Measurements from ENCODE around the gene PACS2. TPM values are rescaled to one million over a fixed set of nuclear protein-coding genes. Genes with fewer than 3 reads are reported as not detected.
"Not testable (repeated sequence)": the region's sequence is repeated elsewhere in the genome, so short reads cannot be mapped to it uniquely, and the experiment has no call there.

Gene PACS2
- total RNA-seq, 2 donors from 2014 or later: 117 to 121 TPM

DNA sequence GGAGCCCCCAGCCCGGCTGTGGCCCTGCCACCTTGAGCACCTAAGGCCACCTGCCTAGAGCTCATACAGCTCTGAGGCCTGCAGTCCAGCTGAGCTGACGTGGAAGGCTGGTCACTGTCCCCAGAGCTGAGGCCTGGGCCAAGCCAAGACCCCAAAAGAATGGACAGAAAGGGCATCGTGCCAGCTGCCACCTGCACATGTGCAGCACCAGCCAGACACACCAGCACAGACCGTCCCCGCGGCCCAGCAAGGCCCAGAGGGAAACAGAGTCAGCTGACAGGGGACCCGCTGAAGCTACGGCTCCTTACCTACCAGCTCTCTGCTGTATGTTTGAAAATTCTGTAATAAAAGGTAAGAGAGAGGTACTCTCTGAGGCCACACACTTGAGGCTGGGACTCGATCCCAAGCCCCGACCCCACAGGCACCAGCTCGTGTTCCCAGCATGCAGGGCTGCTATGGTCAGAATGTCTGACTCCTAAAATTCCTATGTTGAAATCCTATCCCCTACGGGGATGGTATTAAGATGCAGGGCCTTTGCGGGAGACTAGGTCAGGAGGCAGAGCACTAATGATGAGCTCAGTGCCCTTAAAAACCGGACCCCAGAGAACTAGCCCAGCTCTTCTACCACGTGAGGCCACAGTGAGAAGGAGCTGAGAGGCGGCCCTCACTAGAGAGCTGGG lies 39.1 kb upstream of the PACS2 start:
- Histone ChIP-seq H3K4me1 (ENCODE audit: control insufficient read depth, insufficient read depth, low read length) (no peaks in the 10 kb centered on the region), H3K27me3 (ENCODE audit: control insufficient read depth, insufficient read depth, low read length, poor library complexity, severe bottlenecking) (no peaks in the 10 kb centered on the region), H3K4me3 (ENCODE audit: low read length) (no peak overlapping the region), H3K9ac (ENCODE audit: extremely low read depth, low read length, poor library complexity, severe bottlenecking) (no peak overlapping the region), H3K9me3 (ENCODE audit: control insufficient read depth, low read length) (no peaks in the 10 kb centered on the region), H3K27ac (ENCODE audit: low read depth, low read length) (no peak overlapping the region), H3K36me3 (ENCODE audit: control insufficient read depth, insufficient read depth, low read length) (no peaks in the 10 kb centered on the region)
- DNase-seq: no peak
- Mint-ChIP-seq H3K4me1 (no peaks in the 10 kb centered on the region), H3K9me3 (no peaks in the 10 kb centered on the region), H3K4me3 (no peak overlapping the region), H3K27ac (peak overlapping the region; percentile 14), H3K36me3 (ENCODE audit: low read depth) (peaks cover 2% of the 10 kb centered on the region), H3K27me3 (ENCODE audit: insufficient read depth) (no peaks in the 10 kb centered on the region)
- WGBS, 2 experiments (ENCODE audit: insufficient coverage in 1 of 2, insufficient read length in 1 of 2): 89 to 100% methylated on average over 9 to 15 of the region's 16 CpGs
- TF ChIP-seq, protein P1, sequence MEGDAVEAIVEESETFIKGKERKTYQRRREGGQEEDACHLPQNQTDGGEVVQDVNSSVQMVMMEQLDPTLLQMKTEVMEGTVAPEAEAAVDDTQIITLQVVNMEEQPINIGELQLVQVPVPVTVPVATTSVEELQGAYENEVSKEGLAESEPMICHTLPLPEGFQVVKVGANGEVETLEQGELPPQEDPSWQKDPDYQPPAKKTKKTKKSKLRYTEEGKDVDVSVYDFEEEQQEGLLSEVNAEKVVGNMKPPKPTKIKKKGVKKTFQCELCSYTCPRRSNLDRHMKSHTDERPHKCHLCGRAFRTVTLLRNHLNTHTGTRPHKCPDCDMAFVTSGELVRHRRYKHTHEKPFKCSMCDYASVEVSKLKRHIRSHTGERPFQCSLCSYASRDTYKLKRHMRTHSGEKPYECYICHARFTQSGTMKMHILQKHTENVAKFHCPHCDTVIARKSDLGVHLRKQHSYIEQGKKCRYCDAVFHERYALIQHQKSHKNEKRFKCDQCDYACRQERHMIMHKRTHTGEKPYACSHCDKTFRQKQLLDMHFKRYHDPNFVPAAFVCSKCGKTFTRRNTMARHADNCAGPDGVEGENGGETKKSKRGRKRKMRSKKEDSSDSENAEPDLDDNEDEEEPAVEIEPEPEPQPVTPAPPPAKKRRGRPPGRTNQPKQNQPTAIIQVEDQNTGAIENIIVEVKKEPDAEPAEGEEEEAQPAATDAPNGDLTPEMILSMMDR (conservative IDR thresholded peaks at IDR 0.05): no peak

DNA sequence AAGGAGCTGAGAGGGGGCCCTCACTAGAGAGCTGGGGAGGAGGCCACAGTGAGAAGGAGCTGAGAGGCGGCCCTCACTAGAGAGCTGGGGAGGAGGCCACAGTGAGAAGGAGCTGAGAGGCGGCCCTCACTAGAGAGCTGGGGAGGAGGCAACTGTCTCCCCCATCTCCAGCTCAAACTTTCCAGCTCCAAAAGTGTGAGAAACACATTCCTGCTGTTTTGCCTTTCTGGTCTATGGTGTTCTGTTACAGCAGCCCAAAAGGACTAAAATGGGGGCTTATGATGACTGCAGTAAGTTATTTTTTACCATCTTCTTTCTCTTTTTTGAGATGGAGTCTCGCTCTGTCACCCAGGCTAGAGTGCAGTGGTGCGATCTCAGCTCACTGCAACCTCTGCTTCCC lies 37.1 kb upstream of the PACS2 start:
- H3K27me3 Mint-ChIP-seq (ENCODE audit: insufficient read depth); H3K27ac Mint-ChIP-seq; H3K9ac ChIP-seq (ENCODE audit: extremely low read depth, low read length, poor library complexity, severe bottlenecking): not testable (repeated sequence)

DNA sequence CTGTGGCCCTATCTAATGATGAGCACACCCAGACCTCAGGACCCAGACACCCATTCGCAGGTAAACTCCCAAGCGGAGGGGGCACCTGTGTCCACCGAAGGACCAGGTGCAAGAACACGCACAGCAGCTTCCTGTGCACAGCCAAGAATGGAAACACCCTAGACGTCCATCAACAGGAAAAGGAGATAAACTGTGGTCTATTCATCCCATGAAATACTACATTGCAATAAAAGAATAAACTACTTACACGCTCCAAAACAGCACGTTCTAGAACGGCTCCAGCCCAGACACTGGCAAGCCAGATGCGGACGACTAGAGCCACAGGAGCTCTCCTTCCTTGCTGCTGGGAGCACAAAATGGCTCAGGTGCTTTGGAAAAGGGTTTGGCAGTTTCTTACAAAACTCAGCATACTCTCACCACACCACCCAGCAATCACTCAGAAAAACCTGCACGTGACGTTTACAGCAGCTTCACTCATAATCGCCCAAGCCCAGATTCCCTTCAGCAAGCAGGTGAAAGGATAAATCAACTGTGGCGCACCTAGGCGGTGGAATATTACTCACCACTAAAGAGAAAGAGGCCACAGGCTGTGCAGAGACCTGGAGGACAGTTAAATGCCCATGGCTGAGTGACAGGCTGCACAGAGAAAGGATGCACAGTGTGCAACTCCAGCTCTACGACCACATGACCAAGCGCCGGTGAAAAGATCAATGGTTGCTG lies 34.7 kb upstream of the PACS2 start:
- Mint-ChIP-seq H3K27me3 (ENCODE audit: insufficient read depth) (no peaks in the 10 kb centered on the region), H3K4me1 (peaks cover 12% of the 10 kb centered on the region), H3K36me3 (ENCODE audit: low read depth) (peaks cover 2% of the 10 kb centered on the region), H3K27ac (no peak overlapping the region), H3K4me3 (no peak overlapping the region), H3K9me3 (no peaks in the 10 kb centered on the region)
- no peaks in the 10 kb centered on the region for H3K27me3 ChIP-seq (ENCODE audit: control insufficient read depth, insufficient read depth, low read length, poor library complexity, severe bottlenecking)
- H3K4me1 ChIP-seq (ENCODE audit: control insufficient read depth, insufficient read depth, low read length): peaks cover 3% of the 10 kb centered on the region
- H3K27ac ChIP-seq (ENCODE audit: low read depth, low read length): no peak overlapping the region
- TF ChIP-seq, protein P1 (conservative IDR thresholded peaks at IDR 0.05): no peak
- H3K9me3 ChIP-seq (ENCODE audit: control insufficient read depth, low read length): no peaks in the 10 kb centered on the region
- no peak overlapping the region for H3K4me3 ChIP-seq (ENCODE audit: low read length)
- H3K36me3 ChIP-seq (ENCODE audit: control insufficient read depth, insufficient read depth, low read length): no peaks in the 10 kb centered on the region
- no peak for DNase-seq
- H3K9ac ChIP-seq (ENCODE audit: extremely low read depth, low read length, poor library complexity, severe bottlenecking): no peak overlapping the region
- WGBS, 2 experiments (ENCODE audit: insufficient coverage in 1 of 2, insufficient read length in 1 of 2): 94 to 99% methylated on average over 10 to 18 of the region's 18 CpGs

More for the DNA sequence above, 37.1 kb upstream of the PACS2 start:
- not testable (repeated sequence) for H3K36me3 Mint-ChIP-seq (ENCODE audit: low read depth); H3K27ac ChIP-seq (ENCODE audit: low read depth, low read length); H3K9me3 ChIP-seq (ENCODE audit: control insufficient read depth, low read length); H3K27me3 ChIP-seq (ENCODE audit: control insufficient read depth, insufficient read depth, low read length, poor library complexity, severe bottlenecking); H3K4me1 Mint-ChIP-seq; H3K9me3 Mint-ChIP-seq; H3K4me3 ChIP-seq (ENCODE audit: low read length); H3K4me3 Mint-ChIP-seq; H3K36me3 ChIP-seq (ENCODE audit: control insufficient read depth, insufficient read depth, low read length); DNase-seq; H3K4me1 ChIP-seq (ENCODE audit: control insufficient read depth, insufficient read depth, low read length)
- WGBS, 2 experiments (ENCODE audit: insufficient coverage in 1 of 2, insufficient read length in 1 of 2): 70% methylated on average over 3 of the region's 4 CpGs; no CpG with 5 or more reads in 1 of the 2 experiments
